Astrocyte of the cerebellum (primary cell): ENCODE data around the gene RNF38.

Experiments used
- DNase-seq: peaks from one replicate; pipeline ENCODE4 v3.0.0-alpha.2; 2011; ENCODE audit warnings: low read depth
- H3K4me3 ChIP-seq: 2 replicates; pipeline ENCODE4 v1.5.1; 2011; ENCODE audit warnings: mild to moderate bottlenecking, low read depth, low read length, moderate library complexity
- in situ Hi-C: cut with HindIII; loops from 2 replicates; pipeline ENCODE4 v1.10.0; 2017; ENCODE audit warnings: low sequenced_read_pairs
- TF ChIP-seq, protein P1 (sequence below): IDR thresholded peaks from 2 replicates; pipeline ENCODE4 v1.5.1; 2012; ENCODE audit warnings: low read length, low read depth, moderate library complexity, mild to moderate bottlenecking; ENCODE audit errors: missing control alignments

Gene RNF38

GRCh38 chr9:36289836-36290435 is 110.1 kb downstream of the RNF38 start:
- no peak overlapping the region for H3K4me3 ChIP-seq
- TF ChIP-seq, protein P1, sequence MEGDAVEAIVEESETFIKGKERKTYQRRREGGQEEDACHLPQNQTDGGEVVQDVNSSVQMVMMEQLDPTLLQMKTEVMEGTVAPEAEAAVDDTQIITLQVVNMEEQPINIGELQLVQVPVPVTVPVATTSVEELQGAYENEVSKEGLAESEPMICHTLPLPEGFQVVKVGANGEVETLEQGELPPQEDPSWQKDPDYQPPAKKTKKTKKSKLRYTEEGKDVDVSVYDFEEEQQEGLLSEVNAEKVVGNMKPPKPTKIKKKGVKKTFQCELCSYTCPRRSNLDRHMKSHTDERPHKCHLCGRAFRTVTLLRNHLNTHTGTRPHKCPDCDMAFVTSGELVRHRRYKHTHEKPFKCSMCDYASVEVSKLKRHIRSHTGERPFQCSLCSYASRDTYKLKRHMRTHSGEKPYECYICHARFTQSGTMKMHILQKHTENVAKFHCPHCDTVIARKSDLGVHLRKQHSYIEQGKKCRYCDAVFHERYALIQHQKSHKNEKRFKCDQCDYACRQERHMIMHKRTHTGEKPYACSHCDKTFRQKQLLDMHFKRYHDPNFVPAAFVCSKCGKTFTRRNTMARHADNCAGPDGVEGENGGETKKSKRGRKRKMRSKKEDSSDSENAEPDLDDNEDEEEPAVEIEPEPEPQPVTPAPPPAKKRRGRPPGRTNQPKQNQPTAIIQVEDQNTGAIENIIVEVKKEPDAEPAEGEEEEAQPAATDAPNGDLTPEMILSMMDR = no peak
- in situ Hi-C loops = loop anchor here (5.0 kb wide), 1 partner anchor 52 kb away; no protein-coding TSS in a partner anchor
- DNase-seq = no peak

DNA sequence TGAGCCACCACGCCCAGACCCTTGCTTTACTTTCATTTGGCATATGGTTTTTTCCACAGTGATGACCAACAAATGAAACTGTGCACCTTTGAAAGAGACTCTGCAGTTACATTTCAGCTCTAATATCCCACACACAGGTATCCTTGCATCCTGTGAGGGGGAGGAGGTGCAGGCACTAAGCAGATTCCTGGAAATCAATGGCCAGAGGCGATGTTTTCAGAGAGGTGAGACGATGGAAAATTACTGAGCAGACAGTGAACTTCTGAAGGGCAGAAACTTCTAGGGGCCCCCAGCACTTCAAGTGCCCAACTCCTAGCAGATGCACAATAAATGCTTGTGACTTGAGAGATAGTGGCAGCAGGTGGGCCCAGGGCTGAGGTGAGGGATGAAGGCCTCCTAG is 112.0 kb downstream of the RNF38 start:
- in situ Hi-C loops = loop anchor here (5.0 kb wide), 1 partner anchor 54 kb away; no protein-coding TSS in a partner anchor
- TF ChIP-seq, protein P1 = no peak

More for the DNA sequence above, 112.0 kb downstream of the RNF38 start:
- H3K4me3 ChIP-seq = no peak overlapping the region
- no peak for DNase-seq
